Stimulated activated naive CD8-positive, alpha-beta T cell treated with anti-CD3 and anti-CD28 coated beads, Interleukin-15, amount 100 ng/mL, for 72 hours (primary cell): Measurements from ENCODE around the gene C6orf132.

Source experiments
- ATAC-seq: fragments of 150-1000 bp; cut with Tn5 transposase; 2 replicates; pipeline ENCODE4 v1.10.0; 2021; ENCODE audit warnings: mild to moderate bottlenecking, moderate library complexity
- DNase-seq, 2 donors: peaks; one replicate each; pipeline ENCODE4 v3.0.0; 2021 to 2022
- H3K27ac Mint-ChIP-seq, 2 donors: one replicate each; pipeline ENCODE4 v1.8.0; 2022; ENCODE audit warnings: mild to moderate bottlenecking in 2 of 2, mixed read lengths in 2 of 2, moderate library complexity in 2 of 2
- H3K27me3 Mint-ChIP-seq: one replicate; pipeline ENCODE4 v1.8.0; 2022; ENCODE audit warnings: mixed read lengths
- H3K4me1 Mint-ChIP-seq: one replicate; pipeline ENCODE4 v1.8.0; 2022; ENCODE audit warnings: mild to moderate bottlenecking, mixed read lengths
- H3K4me3 Mint-ChIP-seq, 2 donors: one replicate each; pipeline ENCODE4 v1.8.0; 2022; ENCODE audit warnings: mild to moderate bottlenecking in 2 of 2, mixed read lengths in 2 of 2, moderate library complexity in 1 of 2
- H3K9me3 Mint-ChIP-seq, 2 donors: one replicate each; pipeline ENCODE4 v1.8.0; 2022; ENCODE audit warnings: mixed read lengths in 2 of 2

Gene C6orf132

DNA sequence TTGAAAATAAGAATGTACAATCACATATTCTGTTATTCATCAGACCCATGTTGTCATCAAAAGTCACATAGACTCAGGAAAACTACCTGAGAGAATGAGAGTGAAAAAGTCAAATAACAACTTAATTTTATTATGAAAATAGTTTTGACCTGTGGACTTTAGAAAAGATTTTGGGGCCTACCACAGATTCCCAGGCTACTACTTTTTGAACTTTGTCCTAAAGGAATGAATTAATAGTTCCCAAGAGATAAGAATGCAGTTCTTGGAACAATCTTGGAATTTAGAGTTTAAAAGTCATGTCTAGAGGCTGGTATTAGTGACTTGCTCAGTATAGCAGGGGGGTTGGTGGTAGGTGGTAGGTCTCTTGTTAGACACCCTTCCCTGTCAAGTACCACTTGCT is 88.8 kb downstream of the C6orf132 start:
- Mint-ChIP-seq H3K4me1 (peaks cover 54% of the 10 kb centered on the region), H3K4me3 (no peak overlapping the region)

DNA sequence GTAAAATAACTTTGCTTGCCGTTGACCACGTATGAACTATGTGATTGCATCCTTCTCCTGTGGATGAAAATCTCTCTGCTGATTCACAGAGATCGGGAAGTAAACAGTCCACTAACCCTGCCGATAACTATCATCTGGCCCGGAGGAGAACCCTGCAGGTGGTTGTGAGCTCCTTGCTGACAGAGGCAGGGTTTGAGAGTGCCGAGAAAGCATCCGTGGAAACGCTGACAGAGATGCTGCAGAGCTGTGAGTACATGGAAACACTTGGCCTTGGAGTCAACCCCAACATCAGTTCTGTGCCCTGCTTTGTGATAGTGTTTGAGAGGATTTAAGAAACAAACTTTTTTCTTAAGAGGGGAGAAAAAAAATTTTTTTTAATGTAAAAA is 91.2 kb downstream of the C6orf132 start:
- H3K4me1 Mint-ChIP-seq, result peaks cover 69% of the 10 kb centered on the region
- DNase-seq (no peak), ATAC-seq (no peak)
- peak overlapping the region; percentile 15 to 89 for H3K27ac Mint-ChIP-seq
- peak overlapping the region; percentile 89 to 96 for H3K4me3 Mint-ChIP-seq
- no peaks in the 10 kb centered on the region for H3K27me3 Mint-ChIP-seq
- no peaks in the 10 kb centered on the region for H3K9me3 Mint-ChIP-seq

More for the DNA sequence above, 88.8 kb downstream of the C6orf132 start:
- Mint-ChIP-seq H3K9me3 (no peaks in the 10 kb centered on the region), H3K27ac (no peak overlapping the region), H3K27me3 (no peaks in the 10 kb centered on the region)
- no peak for ATAC-seq
- no peak for DNase-seq
